ENCODE results near the gene AFF3. TPM values are rescaled to one million over a fixed set of nuclear protein-coding genes. Genes with fewer than 3 reads are reported as not detected.

AFF3 gene
- total RNA-seq, 4 donors from 2014 or later, result 8.5 to 77.2 (median 27.1) TPM

- H3K4me1 ChIP-seq, result no peaks in the 10 kb centered on the region
- no peak overlapping the region for H3K4me3 ChIP-seq
- H3K27me3 ChIP-seq, result no peaks in the 10 kb centered on the region
- intact Hi-C loops (cut with DNase I; ENCODE audit: low total_unique reads), result no loop called here
- no peak overlapping the region for H3K27ac ChIP-seq
- TF ChIP-seq POLR2A (IDR thresholded peaks at IDR 0.05) (no peak), CTCF (IDR thresholded peaks at IDR 0.05) (no peak)
- H3K9me3 ChIP-seq, result no peaks in the 10 kb centered on the region
- no peak for DNase-seq
- no peaks in the 10 kb centered on the region for H3K36me3 ChIP-seq
Measured at GRCh38 chr2:100130595-100131391, 11.6 kb downstream of the AFF3 start.

- no peaks in the 10 kb centered on the region for H3K27me3 ChIP-seq
- no peaks in the 10 kb centered on the region for H3K4me1 ChIP-seq
- DNase-seq, result no peak
- TF ChIP-seq CTCF (IDR thresholded peaks at IDR 0.05), result no peak
- H3K36me3 ChIP-seq, result no peaks in the 10 kb centered on the region
- H3K27ac ChIP-seq, result no peak overlapping the region
- intact Hi-C loops (cut with DNase I; ENCODE audit: low total_unique reads), result no loop called here
- no peak overlapping the region for H3K4me3 ChIP-seq
- H3K9me3 ChIP-seq, result no peaks in the 10 kb centered on the region
Measured at GRCh38 chr2:100126897-100127401, 15.4 kb downstream of the AFF3 start.

GRCh38 chr2:100126201-100126600, 16.2 kb downstream of the AFF3 start:
- no peak overlapping the region for H3K4me3 ChIP-seq
- no peaks in the 10 kb centered on the region for H3K27me3 ChIP-seq
- H3K4me1 ChIP-seq, result no peaks in the 10 kb centered on the region
- H3K9me3 ChIP-seq, result no peaks in the 10 kb centered on the region
- no peak for TF ChIP-seq CTCF (IDR thresholded peaks at IDR 0.05)
- no peak for TF ChIP-seq POLR2A (IDR thresholded peaks at IDR 0.05)
- no peak overlapping the region for H3K27ac ChIP-seq
- intact Hi-C loops (cut with DNase I; ENCODE audit: low total_unique reads), result no loop called here
- no peaks in the 10 kb centered on the region for H3K36me3 ChIP-seq
- no peak for DNase-seq

- Histone ChIP-seq H3K27ac (no peak overlapping the region), H3K27me3 (no peaks in the 10 kb centered on the region), H3K36me3 (no peaks in the 10 kb centered on the region), H3K4me3 (no peak overlapping the region), H3K4me1 (no peaks in the 10 kb centered on the region), H3K9me3 (no peaks in the 10 kb centered on the region)
- intact Hi-C loops (cut with DNase I; ENCODE audit: low total_unique reads), result no loop called here
- DNase-seq, result no peak
- TF ChIP-seq CTCF (IDR thresholded peaks at IDR 0.05) (no peak), POLR2A (IDR thresholded peaks at IDR 0.05) (no peak)
Measured at GRCh38 chr2:100125626-100126025, 16.8 kb downstream of the AFF3 start.

GRCh38 chr2:100124761-100125160, 17.6 kb downstream of the AFF3 start:
- H3K36me3 ChIP-seq, result no peaks in the 10 kb centered on the region
- intact Hi-C loops (cut with DNase I; ENCODE audit: low total_unique reads), result no loop called here
- H3K4me1 ChIP-seq, result no peaks in the 10 kb centered on the region
- no peak for DNase-seq
- H3K9me3 ChIP-seq, result no peaks in the 10 kb centered on the region
- H3K27me3 ChIP-seq, result no peaks in the 10 kb centered on the region
- H3K4me3 ChIP-seq, result no peak overlapping the region
- no peak overlapping the region for H3K27ac ChIP-seq
- no peak for TF ChIP-seq CTCF (IDR thresholded peaks at IDR 0.05)
- no peak for TF ChIP-seq POLR2A (IDR thresholded peaks at IDR 0.05)

All from uterus (tissue), 4 donors.